K562 (cell line): ENCODE results near the gene LY6G6F. TPM values are rescaled to one million over a fixed set of nuclear protein-coding genes. Genes with fewer than 3 reads are reported as not detected.

Source experiments
- ATAC-seq: fragments of 200-7000 bp; cut with Tn5 transposase; 3 replicates; pipeline ENCODE4 v1.9.1; 2020; ENCODE audit warnings: moderate library complexity
- BruUV-seq: library from RNA; stranded (reverse); fragments of 400-500 nt; replicated peaks from 2 replicates; lab custom pipeline; 2021; lab: Mats Ljungman, UMichigan
- CTCF ChIA-PET: fragments of 300-600 bp; formaldehyde crosslinking; extraction: SDS; loops from one replicate; lab custom pipeline; 2021; ENCODE audit warnings: low intra/inter-chr PET ratio; lab: Yijun Ruan, JAX
- POLR2A ChIA-PET: fragments of 300-600, 350-650 bp; sonication (Branson Sonifier 250); formaldehyde crosslinking; extraction: SDS; loops from one replicate; lab custom pipeline; 2021; ENCODE audit warnings: antibody characterized with exemption, inconsistent platforms; lab: Yijun Ruan, JAX
- DNase-seq, 4 experiments: peaks; one replicate each; pipeline versions ENCODE4 v3.0.0 to v3.0.0-alpha.2; 2011 to 2018; ENCODE audit warnings: low spot score in 3 of 4, mixed read lengths in 3 of 4; ENCODE audit errors: extremely low read depth in 1 of 4
- FAIRE-seq: peaks from 2 replicates; lab custom pipeline; 2011; peaks lifted over from hg19 to GRCh38; lab: Jason Lieb, UNC
- H2AFZ ChIP-seq: 2 replicates; pipeline ENCODE4 v1.6.0; 2011; ENCODE audit warnings: low read depth, low read length, control low read depth, inconsistent platforms
- H3K27ac ChIP-seq: fragments of 200-600 bp; 3 replicates; pipeline ENCODE4 v1.8.0; 2011; ENCODE audit warnings: low read depth, mild to moderate bottlenecking, control low read depth, inconsistent platforms, low read length, moderate library complexity, mixed read lengths; ENCODE audit errors: extremely low read depth
- H3K27me3 ChIP-seq, 2 experiments: fragments of 300-600 bp in 1 of 2; 2 replicates in 1 of 2; 3 replicates in 1 of 2; pipeline versions ENCODE4 v1.6.0 to v1.8.0; 2011; ENCODE audit warnings: inconsistent platforms in 2 of 2, low read length in 2 of 2, mild to moderate bottlenecking in 1 of 2, mixed read lengths in 1 of 2, moderate library complexity in 1 of 2; ENCODE audit not compliant: control insufficient read depth in 2 of 2, insufficient read depth in 2 of 2
- H3K36me3 ChIP-seq: fragments of 300-600 bp; 3 replicates; pipeline ENCODE4 v1.8.0; 2011; ENCODE audit warnings: mild to moderate bottlenecking, low read length, inconsistent platforms; ENCODE audit not compliant: control insufficient read depth, insufficient read depth
- H3K4me1 ChIP-seq, 2 experiments: fragments of 200-600 bp in 1 of 2; replicated peaks in 1 of 2; 2 replicates in 1 of 2; 3 replicates in 1 of 2; pipeline versions ENCODE4 v1.5.1 to v1.8.0; 2011; ENCODE audit warnings: inconsistent platforms in 2 of 2, low read length in 2 of 2, mild to moderate bottlenecking in 1 of 2, mixed read lengths in 1 of 2, moderate library complexity in 1 of 2; ENCODE audit not compliant: control insufficient read depth in 2 of 2, insufficient read depth in 2 of 2
- H3K4me2 ChIP-seq: 2 replicates; pipeline ENCODE4 v1.6.1; 2011; ENCODE audit warnings: low read length, control low read depth, inconsistent platforms, mixed read lengths; ENCODE audit not compliant: insufficient read depth
- H3K4me3 ChIP-seq: fragments of 200-600 bp; sonication (generic), shearing (Covaris generic); 2 replicates; pipeline ENCODE4 v1.5.1; 2016; ENCODE audit warnings: control low read depth, inconsistent platforms
- H3K79me2 ChIP-seq: fragments of 200-600 bp; 3 replicates; pipeline ENCODE4 v1.8.0; 2011; ENCODE audit warnings: low read length, inconsistent platforms; ENCODE audit not compliant: control insufficient read depth, insufficient read depth
- H3K9ac ChIP-seq, 2 experiments: 2 replicates each; pipeline versions ENCODE4 v1.6.0 to v1.6.1; 2011; ENCODE audit warnings: low read depth in 2 of 2, low read length in 2 of 2, control low read depth in 1 of 2, inconsistent platforms in 1 of 2, mild to moderate bottlenecking in 1 of 2, mixed read lengths in 1 of 2; ENCODE audit not compliant: insufficient read depth in 1 of 2
- H3K9me1 ChIP-seq: one replicate; pipeline ENCODE4 v1.6.0; 2011; ENCODE audit warnings: inconsistent platforms, mild to moderate bottlenecking, low read length, moderate library complexity; ENCODE audit not compliant: control insufficient read depth, insufficient read depth
- H3K9me3 ChIP-seq: replicated peaks from 2 replicates; pipeline ENCODE4 v1.5.1; 2011; ENCODE audit warnings: low read depth, low read length, inconsistent platforms; ENCODE audit not compliant: control insufficient read depth, insufficient read depth
- H4K20me1 ChIP-seq: replicated peaks from 2 replicates; pipeline ENCODE4 v1.6.1; 2011; ENCODE audit warnings: low read length, inconsistent platforms, mixed read lengths; ENCODE audit not compliant: control insufficient read depth, insufficient read depth
- DLX4 ChIP-seq: fragments of 250-450 bp; sonication (Bioruptor Pico); IDR thresholded peaks from 2 replicates; pipeline ENCODE4 v1.6.1; 2021; ENCODE audit warnings: mild to moderate bottlenecking
- ELK3 ChIP-seq: fragments of 450-650 bp; formaldehyde crosslinking; IDR thresholded peaks from 2 replicates; pipeline ENCODE4 v1.4.0; 2020; ENCODE audit warnings: mild to moderate bottlenecking
- FOXA3 ChIP-seq, 2 experiments: fragments of 450-650 bp in 1 of 2; sonication (generic) in 1 of 2; formaldehyde crosslinking; IDR thresholded peaks in 1 of 2; conservative IDR thresholded peaks in 1 of 2; 2 replicates each; pipeline versions ENCODE4 v1.4.0 to v1.8.0; 2020 to 2022; ENCODE audit warnings: mild to moderate bottlenecking in 2 of 2, missing genetic modification reagents in 1 of 2
- JUN ChIP-seq, 2 experiments: sonication (generic) in 1 of 2; formaldehyde crosslinking in 1 of 2; IDR thresholded peaks; 2 replicates each; pipeline versions ENCODE4 v1.6.1 to v1.8.0; 2012 to 2022; ENCODE audit warnings: borderline replicate concordance in 2 of 2, mild to moderate bottlenecking in 2 of 2, improper control_type of control experiment in 1 of 2, low read depth in 1 of 2, low read length in 1 of 2, missing genetic modification reagents in 1 of 2
- KAT8 ChIP-seq: fragments of 450-650 bp; IDR thresholded peaks from 2 replicates; pipeline ENCODE4 v1.6.1; 2016; ENCODE audit warnings: low read depth, mild to moderate bottlenecking
- MAFK ChIP-seq: IDR thresholded peaks from 2 replicates; pipeline ENCODE4 v1.6.1; 2011; ENCODE audit warnings: low read length, improper control_type of control experiment
- NELFE ChIP-seq: IDR thresholded peaks from 2 replicates; pipeline ENCODE4 v1.6.1; 2011; ENCODE audit warnings: mild to moderate bottlenecking; ENCODE audit not compliant: insufficient read depth, insufficient read length
- NFYB ChIP-seq: IDR thresholded peaks from 2 replicates; pipeline ENCODE4 v1.6.1; 2011; ENCODE audit warnings: mild to moderate bottlenecking, moderate library complexity; ENCODE audit not compliant: insufficient read length; ENCODE audit errors: extremely low read depth
- NR4A1 ChIP-seq, 2 experiments: fragments of 250-450 bp in 1 of 2; fragments of 450-650 bp in 1 of 2; sonication (Bioruptor Pico) in 1 of 2; IDR thresholded peaks; 2 replicates each; pipeline versions ENCODE4 v1.4.0 to v1.6.1; 2016 to 2020; ENCODE audit warnings: mild to moderate bottlenecking in 2 of 2, missing compliant biosample characterization in 1 of 2, missing genetic modification characterization in 1 of 2, moderate library complexity in 1 of 2
- RBM14 ChIP-seq: fragments of 200-400 bp; formaldehyde crosslinking; IDR thresholded peaks from 2 replicates; pipeline ENCODE4 v1.6.1; 2018; ENCODE audit warnings: low read depth, mild to moderate bottlenecking, low read length, moderate library complexity, borderline replicate concordance; ENCODE audit not compliant: insufficient read depth
- SIN3A ChIP-seq, 2 experiments: fragments of 150-350 bp in 1 of 2; IDR thresholded peaks; 2 replicates each; pipeline ENCODE4 v1.6.1; 2011 to 2016; ENCODE audit warnings: borderline replicate concordance in 2 of 2, low read depth in 2 of 2, low read length in 2 of 2, mild to moderate bottlenecking in 2 of 2, moderate library complexity in 2 of 2; ENCODE audit not compliant: control insufficient read depth in 1 of 2
- ZKSCAN8 ChIP-seq: fragments of 200-800 bp; sonication (Bioruptor generic); IDR thresholded peaks from 2 replicates; pipeline ENCODE4 v1.6.1; 2016; ENCODE audit warnings: missing genetic modification characterization, missing compliant biosample characterization
- ZNF143 ChIP-seq: sonication (generic); formaldehyde crosslinking; IDR thresholded peaks from 2 replicates; pipeline ENCODE4 v1.9.0; 2022; ENCODE audit warnings: mild to moderate bottlenecking, missing genetic modification reagents
- WGBS: fragments of 100-300 bp; shearing (Covaris generic); methylation state at CpG from one replicate; pipeline ENCODE4 v1.1.6; 2016; ENCODE audit warnings: low coverage, mixed read lengths; ENCODE audit not compliant: insufficient coverage; ENCODE audit errors: missing lambda C conversion rate; 5-methylcytosine and 5-hydroxymethylcytosine counted together
- in situ Hi-C: fragments of 300-500 bp; cut with MboI; formaldehyde crosslinking; loops from 4 replicates; pipeline ENCODE4 v1.15.0; 2018; ENCODE audit warnings: inconsistent platforms, mixed read lengths
- intact Hi-C: fragments of 100-400 bp; cut with micrococcal nuclease; formaldehyde crosslinking; loops from 2 replicates; pipeline ENCODE4 v1.14.2; 2022
- polyA plus RNA-seq, 8 experiments: library from polyadenylated mRNA; depleted of rRNA in 4 of 8; stranded (reverse) in 5 of 8; unstranded in 3 of 8; fragments of >200 nt; fragmentation: Nextera tagmentation in 2 of 8; fragmentation: Illumina TruSeq in 1 of 8; extraction: Ambion mirVana in 2 of 8; extraction: Trizol in 1 of 8; gene quantifications; 2 replicates each; pipeline versions ENCODE4 v1.2.1 to v1.2.3, GENCODE V29; 2011 to 2014; ENCODE audit warnings: inconsistent platforms in 1 of 8, missing spikeins in 1 of 8
- total RNA-seq, 7 experiments: library from RNA; depleted of rRNA in 6 of 7; stranded (reverse); fragments of >200 nt in 6 of 7; fragmentation: Illumina TruSeq in 2 of 7; extraction: Trizol in 2 of 7; gene quantifications; 2 replicates each; pipeline versions ENCODE4 v1.2.1 to v1.2.3, GENCODE V29; 2011 to 2021; ENCODE audit warnings: low replicate concordance in 1 of 7

LY6G6F gene
- total and polyA plus RNA-seq, 9 of the 15 experiments (the other 6 are each of a cell fraction or from before 2014, with no cell fraction given), result 0.14 to 0.50 (median 0.28) TPM; not detected in 2

- FAIRE-seq (no peak), DNase-seq (peak in 1 of 4 experiments; percentile 59), ATAC-seq (peak; percentile 2; the same call in 1 of the 3 replicates)
- H3K9me3 ChIP-seq, result no peaks in the 10 kb centered on the region
- H3K27ac ChIP-seq, result peak within 1 kb of the TSS; percentile 75
- intact Hi-C loops (loop anchor here (1.0 to 2.0 kb wide), 4 partner anchors 40 to 98 kb away; partner anchors contain the start of genes HSPA1B and VARS1), in situ Hi-C loops (no loop called here)
- H3K79me2 ChIP-seq, result peaks cover 34% of the 10 kb centered on the region
- WGBS, result 65% methylated on average over 35 of the region's 36 CpGs
- H4K20me1 ChIP-seq, result peaks cover 6% of the 10 kb centered on the region
- no TSS peak for BruUV-seq
- ChIA-PET CTCF (interaction anchor here (0.6 to 2.0 kb wide), 5 partner anchors 32 to 141 kb away, joined by 3 to 18 read pairs (median 5); no protein-coding TSS in a partner anchor), POLR2A (interaction anchor here (0.7 to 15.0 kb wide), 34 partner anchors 3 to 316 kb away, joined by 3 to 236 read pairs (median 5); partner anchors contain the start of genes ABHD16A, BAG6, C6orf47 and CLIC1)
- peaks cover 48 to 66% of the 10 kb centered on the region in 2 experiments for H3K4me1 ChIP-seq
- H3K9ac ChIP-seq, result peak within 1 kb of the TSS; percentile 58 to 85
- peak within 1 kb of the TSS; percentile 94 for H3K4me2 ChIP-seq
- peak within 1 kb of the TSS; percentile 71 for H2AFZ ChIP-seq
- peaks cover 64% of the 10 kb centered on the region for H3K36me3 ChIP-seq
- no peaks in the 10 kb centered on the region for H3K27me3 ChIP-seq
- peaks cover 5% of the 10 kb centered on the region for H3K9me1 ChIP-seq
- peak within 1 kb of the TSS; percentile 65 for H3K4me3 ChIP-seq
- TF ChIP-seq FOXA3 (CRISPR knock-in tag; conservative IDR thresholded peaks at IDR 0.05 in 1 of 2, IDR thresholded peaks at IDR 0.05 in 1 of 2) (no peak), NR4A1 (CRISPR knock-in tag; IDR thresholded peaks at IDR 0.05) (no peak), NR4A1 (tag; IDR thresholded peaks at IDR 0.05) (no peak), NFYB (no peak), ZKSCAN8 (CRISPR knock-in tag) (no peak), NELFE (no peak), RBM14 (no peak), JUN (IDR thresholded peaks at IDR 0.05; ENCODE audit: borderline replicate concordance, low read depth, low read length) (no peak), JUN (CRISPR knock-in tag; IDR thresholded peaks at IDR 0.05; ENCODE audit: borderline replicate concordance) (no peak; the same call in 1 of the 2 replicates), ELK3 (CRISPR knock-in tag) (no peak), KAT8 (no peak), SIN3A (IDR thresholded peaks at IDR 0.05; ENCODE audit: borderline replicate concordance in 2 of 2, control insufficient read depth in 1 of 2, low read depth in 2 of 2, low read length in 2 of 2) (peak in 1 of 2 experiments; percentile 50; a peak in 1 of 4 replicates), MAFK (peak; percentile 6; the same call in 1 of the 2 replicates), DLX4 (CRISPR knock-in tag) (no peak), ZNF143 (CRISPR knock-in tag) (peak; percentile 13)
Observed at GRCh38 chr6:31728767-31729514, 22.3 kb downstream of the LY6G6F start, which contains the start of gene DDAH2. TSS of gene DDAH2 (minus strand) at chr6:31729299. CDS start at chr6:31729161, 138 bp downstream.
